ENCODE measurements around the gene POLR2J.

The POLR2J gene

GRCh38 chr7:102444961-102445673 is 33.6 kb downstream of the POLR2J start:
- no peak for DNase-seq (ENCODE audit: low read depth in 2 of 3, low spot score in 1 of 3)

- no peak for DNase-seq (ENCODE audit: low read depth in 2 of 3, low spot score in 1 of 3)
These were observed 38.5 kb downstream of the POLR2J start for GRCh38 chr7:102439963-102440795.

- DNase-seq (ENCODE audit: low read depth in 2 of 3, low spot score in 1 of 3): no peak
These were observed 42.6 kb downstream of the POLR2J start for GRCh38 chr7:102436118-102436517.

DNA sequence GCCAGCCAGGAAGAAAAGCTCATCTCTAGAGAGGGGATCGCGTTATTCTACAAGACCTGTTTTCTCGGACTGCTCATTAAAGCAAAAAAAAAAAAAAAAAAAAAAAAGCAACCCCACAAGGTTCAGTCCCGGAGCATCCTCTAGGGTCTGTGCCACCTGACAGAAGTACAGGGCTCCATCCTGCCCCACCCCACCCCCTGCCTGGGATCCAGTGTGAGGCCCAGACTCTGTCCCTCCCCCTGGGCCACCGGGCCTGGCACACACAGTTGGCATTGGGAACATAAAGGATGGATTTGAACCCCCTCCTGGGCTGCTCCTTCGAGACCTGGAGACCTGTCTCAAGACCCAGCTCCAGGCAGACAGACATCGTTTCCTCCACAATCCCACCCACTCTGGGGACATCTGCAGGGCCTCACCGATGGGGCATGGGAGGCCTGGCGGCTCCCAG is 44.7 kb downstream of the POLR2J start:
- no peak for DNase-seq (ENCODE audit: low read depth in 2 of 3, low spot score in 1 of 3)

- DNase-seq (ENCODE audit: low read depth in 2 of 3, low spot score in 1 of 3): peak; percentile 62 to 81 (median 67)
These were observed 45.3 kb downstream of the POLR2J start, which contains the start of gene ORAI2 for GRCh38 chr7:102433219-102434038. Gene ORAI2, plus strand, starts transcription at chr7:102433575. Its CDS starts 5,382 bp downstream, at chr7:102438957.

DNA sequence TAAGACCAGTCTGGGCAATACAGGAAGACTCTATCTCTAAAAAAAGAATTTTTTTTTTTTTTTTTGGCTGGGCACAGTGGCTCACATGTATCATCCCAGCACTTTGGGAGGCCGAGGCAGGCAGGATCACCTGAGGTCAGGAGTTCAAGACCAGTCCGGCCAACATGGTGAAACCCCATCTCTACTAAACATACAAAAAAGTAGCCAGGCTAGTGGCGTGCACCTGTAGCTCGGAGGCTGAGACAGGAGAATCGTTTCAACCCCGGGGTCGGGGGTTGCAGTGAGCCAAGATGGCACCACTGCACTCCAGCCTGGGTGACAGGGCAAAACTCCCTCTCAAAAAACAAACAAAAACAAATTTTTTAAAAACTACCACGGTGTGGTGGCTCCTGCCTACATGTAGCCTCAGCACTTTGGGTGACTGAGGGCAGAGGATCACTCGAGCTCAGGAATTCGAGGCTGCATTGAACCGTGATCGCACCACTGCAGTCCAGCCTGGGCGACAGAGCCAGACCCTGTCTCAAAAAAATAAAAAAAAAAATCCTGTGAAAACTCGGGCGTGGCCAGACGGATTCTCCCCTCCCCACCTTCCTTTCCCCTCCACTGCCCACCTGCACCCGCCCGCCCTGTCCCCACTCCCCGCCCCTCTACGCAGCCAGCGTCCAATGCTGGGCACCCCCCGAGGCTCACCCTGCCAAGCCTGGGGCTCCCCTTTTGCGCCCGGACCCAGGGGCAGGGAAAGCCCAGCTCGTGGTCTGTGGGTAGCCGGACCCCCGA is 46.1 kb downstream of the POLR2J start:
- DNase-seq (ENCODE audit: low read depth in 2 of 3, low spot score in 1 of 3): no peak

GRCh38 chr7:102431617-102432298 is 47.0 kb downstream of the POLR2J start:
- DNase-seq (ENCODE audit: low read depth in 2 of 3, low spot score in 1 of 3): peak in 2 of 3 donors; percentile 29 to 37

GRCh38 chr7:102429141-102429899 is 49.4 kb downstream of the POLR2J start:
- no peak for DNase-seq (ENCODE audit: low read depth in 2 of 3, low spot score in 1 of 3)

DNA sequence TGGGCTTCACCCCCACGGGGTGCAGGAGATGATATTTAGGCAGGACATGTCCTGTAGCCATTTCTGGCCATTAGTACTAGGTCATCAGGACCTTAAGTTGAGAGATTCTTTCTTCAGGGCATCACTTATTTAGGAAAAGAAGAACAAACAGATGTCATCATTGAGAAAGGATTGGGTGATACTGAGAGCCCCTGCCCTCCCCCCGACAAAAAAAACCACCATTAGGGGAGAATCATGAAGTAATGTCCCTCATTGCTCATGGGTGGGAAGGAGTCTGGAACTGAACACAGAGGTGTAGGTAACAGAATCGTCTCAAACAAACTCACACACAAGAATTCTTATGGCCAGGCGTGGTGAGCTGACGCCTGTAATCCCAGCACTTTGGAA is 51.7 kb downstream of the POLR2J start:
- no peak for DNase-seq (ENCODE audit: low read depth in 2 of 3, low spot score in 1 of 3)

DNA sequence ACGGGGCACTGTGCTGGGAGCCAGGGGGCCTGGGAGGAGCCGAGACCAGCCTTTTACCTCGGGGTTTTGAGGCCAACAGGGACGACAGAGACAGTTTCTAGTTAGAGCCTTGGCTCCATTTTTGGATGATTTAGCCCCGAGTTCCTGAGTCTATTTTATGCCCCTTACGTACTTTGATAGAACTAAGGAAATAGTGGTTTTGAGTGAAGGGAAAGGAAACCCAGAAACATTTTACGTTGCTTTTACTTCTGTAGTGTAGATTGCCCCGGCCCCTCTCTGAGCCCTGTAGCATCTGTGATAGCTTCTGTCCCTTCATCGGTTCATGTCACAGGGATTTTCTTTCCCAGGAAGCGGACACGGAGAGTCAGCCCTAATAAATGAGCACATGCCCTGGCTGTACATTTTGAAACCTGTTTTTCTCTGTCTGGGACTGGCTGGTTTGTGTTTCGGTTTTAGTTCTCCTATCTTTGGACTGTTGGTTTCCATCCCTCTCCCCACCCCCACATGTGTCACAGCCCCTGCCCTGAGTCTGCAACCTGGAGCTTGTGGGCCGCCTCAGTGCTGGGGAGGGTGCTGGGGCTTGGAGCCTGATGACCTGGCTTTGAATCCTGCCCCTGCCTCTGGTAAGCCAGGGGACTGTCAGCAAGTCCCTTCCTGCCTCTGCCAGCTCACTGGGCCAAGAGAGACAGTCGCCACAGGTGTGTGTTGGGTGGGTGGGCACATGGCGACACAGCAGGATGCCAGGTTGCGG is 52.3 kb downstream of the POLR2J start:
- peak; percentile 66 to 72 (median 71) for DNase-seq (ENCODE audit: low read depth in 2 of 3, low spot score in 1 of 3)

GRCh38 chr7:102425639-102426267 is 53.0 kb downstream of the POLR2J start:
- peak; percentile 66 to 76 (median 68) for DNase-seq (ENCODE audit: low read depth in 2 of 3, low spot score in 1 of 3)

- no peak for DNase-seq (ENCODE audit: low read depth in 2 of 3, low spot score in 1 of 3)
These were observed 53.9 kb downstream of the POLR2J start for GRCh38 chr7:102424787-102425218.

GRCh38 chr7:102424129-102424551 is 54.6 kb downstream of the POLR2J start:
- DNase-seq (ENCODE audit: low read depth in 2 of 3, low spot score in 1 of 3): no peak

All from stimulated activated CD4-positive, alpha-beta T cell treated with anti-CD3 and anti-CD28 coated beads, Interleukin-12 subunit alpha, Interleukin-12 subunit beta, amount 100 ng/mL, for 48 hours (primary cell).